NOMO-1 treated with dmso at 0.1 percent for 144 hours (cell line): ENCODE results near the gene MICU1.
"Not testable (repeated sequence)": the region's sequence is repeated elsewhere in the genome, so short reads cannot be mapped to it uniquely, and the experiment has no call there.

Experiments used
- DNase-seq: peaks from one replicate; lab custom pipeline; 2025; ENCODE audit not compliant: unreplicated experiment; lab: John Stamatoyannopoulos, UW

MICU1 gene

GRCh38 chr10:72459301-72459700, 166.6 kb downstream of the MICU1 start:
- DNase-seq = no peak

DNA sequence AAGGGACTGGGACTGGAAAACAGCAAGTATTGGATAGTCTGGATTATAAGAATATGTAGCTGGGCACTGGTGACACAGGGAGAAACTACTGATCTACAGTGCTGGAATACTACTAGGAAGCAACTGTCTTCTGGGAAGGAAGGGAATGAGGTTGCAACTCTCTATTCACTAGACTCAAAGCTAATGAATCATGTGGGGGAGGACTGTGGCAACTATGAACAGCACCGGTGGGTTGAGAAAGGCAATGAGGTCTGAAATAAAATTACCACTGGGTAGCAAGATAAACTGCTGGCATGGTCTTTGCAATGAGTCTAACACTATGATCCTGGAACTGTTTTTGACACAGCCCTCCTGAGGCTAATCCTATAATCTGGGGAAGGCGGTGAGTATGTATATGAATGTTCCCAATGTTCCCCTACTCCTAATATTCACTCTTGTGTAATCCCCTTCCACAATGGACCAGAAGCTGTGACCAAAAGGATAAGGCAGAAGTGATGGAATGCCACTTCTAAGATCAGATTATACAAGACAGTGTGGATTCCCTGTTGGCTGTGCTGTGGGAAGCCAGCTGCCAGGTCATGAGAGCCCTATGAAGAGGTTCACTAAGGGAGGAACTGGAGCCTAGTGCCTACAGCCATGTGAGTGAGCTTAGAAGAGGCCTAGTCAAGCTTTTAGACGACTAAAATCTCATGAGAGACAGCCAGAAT, 169.8 kb downstream of the MICU1 start:
- peak; percentile 8 for DNase-seq

DNA sequence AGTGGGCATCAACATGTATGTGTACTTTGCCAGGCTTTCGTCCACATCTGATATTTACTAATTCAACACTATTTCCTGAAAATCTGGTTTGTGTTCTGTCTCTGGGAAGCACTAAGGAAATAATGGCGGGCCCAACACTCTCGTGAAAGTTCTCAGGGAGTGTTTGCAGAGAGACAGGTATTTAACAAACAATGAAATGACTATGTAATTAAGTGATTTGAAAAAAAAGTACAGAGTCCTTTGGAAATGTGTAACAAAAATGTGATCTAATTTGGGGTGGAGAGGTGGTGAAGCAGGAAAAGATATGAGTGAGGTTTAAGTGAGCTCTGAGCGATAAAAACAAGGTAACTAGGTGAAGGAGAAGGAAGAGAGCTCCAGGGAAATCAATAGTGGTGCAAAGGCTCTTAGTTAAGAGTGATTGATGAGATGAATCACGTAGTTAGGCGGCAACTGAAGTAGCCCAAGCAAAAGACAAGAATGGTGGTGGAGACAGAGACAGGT, 175.9 kb downstream of the MICU1 start:
- no peak for DNase-seq

GRCh38 chr10:72445851-72446250, 180.0 kb downstream of the MICU1 start:
- DNase-seq = no peak

DNA sequence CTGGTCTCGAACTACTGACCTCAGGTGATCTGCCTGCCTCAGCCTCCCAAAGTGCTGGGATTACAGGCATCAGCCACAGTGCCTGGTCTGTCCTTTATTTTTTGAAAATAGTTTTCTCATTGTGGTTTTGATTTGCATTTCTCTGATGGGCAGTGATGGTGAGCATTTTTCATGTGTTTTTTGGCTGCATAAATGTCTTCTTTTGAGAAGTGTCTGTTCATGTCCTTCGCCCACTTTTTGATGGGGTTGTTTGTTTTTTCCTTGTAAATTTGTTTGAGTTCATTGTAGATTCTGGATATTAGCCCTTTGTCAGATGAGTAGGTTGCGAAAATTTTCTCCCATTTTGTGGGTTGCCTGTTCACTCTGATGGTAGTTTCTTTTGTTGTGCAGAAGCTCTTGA, 182.9 kb downstream of the MICU1 start:
- DNase-seq = not testable (repeated sequence)

- DNase-seq = no peak
Measured at GRCh38 chr10:72435570-72435969, 190.3 kb downstream of the MICU1 start.

DNA sequence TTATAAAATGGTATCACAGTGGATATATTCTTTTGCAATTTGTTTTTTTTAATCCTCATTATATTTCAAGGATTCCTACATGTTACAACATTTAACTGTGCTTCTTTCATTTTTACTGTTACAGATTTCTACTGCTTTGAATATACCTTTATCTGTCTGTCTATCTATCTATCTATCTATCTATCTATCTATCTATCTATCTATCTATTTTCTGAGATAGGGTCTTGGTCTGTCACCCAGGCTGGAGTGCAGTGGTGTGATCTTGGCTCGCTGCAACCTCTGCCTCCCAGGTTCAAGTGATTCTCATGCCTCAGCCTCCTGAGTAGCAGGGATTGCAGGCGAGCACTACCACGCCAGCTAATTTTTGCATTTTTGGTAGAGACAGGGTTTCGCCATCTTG, 194.9 kb downstream of the MICU1 start:
- DNase-seq = not testable (repeated sequence)

- DNase-seq = no peak
Measured at GRCh38 chr10:72429931-72430330, 195.9 kb downstream of the MICU1 start.

DNA sequence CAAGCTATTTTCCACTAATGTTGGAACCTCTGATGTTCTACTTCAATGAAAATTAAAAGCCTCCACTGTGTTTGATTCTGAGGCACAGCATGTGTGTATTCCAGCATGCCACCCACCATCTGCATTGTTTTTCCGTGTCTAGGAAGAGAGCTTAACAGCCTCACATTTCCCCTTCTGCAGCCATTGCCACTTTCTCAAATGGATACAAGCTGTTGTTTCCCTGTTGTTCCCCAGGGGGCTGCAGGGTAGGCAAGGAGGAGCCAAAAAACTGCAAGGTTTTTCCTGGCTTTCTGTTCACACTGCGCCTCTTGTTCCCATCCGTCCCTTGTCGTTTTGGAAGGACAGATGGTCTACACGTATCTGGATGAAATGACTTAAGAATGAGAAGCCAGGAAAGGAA, 198.9 kb downstream of the MICU1 start:
- DNase-seq = no peak

GRCh38 chr10:72425133-72425532, 200.7 kb downstream of the MICU1 start:
- DNase-seq = no peak

DNA sequence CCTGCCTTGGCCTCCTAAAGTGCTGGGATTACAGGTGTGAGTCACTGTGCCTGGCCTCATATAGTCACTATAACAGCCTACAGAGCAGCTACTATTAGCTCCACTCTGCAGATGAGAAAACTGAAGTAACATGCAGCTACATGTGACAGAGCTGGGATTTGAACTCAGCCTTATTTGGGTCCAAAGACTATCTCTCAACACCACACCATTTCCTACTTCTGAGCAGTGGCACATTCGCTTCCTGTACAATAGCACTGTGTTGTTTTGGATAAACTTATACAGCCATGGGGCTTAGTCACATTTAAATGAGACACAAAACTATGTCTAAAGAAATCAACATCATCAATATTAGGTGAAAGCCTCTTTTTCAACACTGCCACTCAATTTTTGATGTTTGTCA, 201.3 kb downstream of the MICU1 start:
- DNase-seq = no peak

GRCh38 chr10:72423426-72423825, 202.5 kb downstream of the MICU1 start:
- DNase-seq = no peak

DNA sequence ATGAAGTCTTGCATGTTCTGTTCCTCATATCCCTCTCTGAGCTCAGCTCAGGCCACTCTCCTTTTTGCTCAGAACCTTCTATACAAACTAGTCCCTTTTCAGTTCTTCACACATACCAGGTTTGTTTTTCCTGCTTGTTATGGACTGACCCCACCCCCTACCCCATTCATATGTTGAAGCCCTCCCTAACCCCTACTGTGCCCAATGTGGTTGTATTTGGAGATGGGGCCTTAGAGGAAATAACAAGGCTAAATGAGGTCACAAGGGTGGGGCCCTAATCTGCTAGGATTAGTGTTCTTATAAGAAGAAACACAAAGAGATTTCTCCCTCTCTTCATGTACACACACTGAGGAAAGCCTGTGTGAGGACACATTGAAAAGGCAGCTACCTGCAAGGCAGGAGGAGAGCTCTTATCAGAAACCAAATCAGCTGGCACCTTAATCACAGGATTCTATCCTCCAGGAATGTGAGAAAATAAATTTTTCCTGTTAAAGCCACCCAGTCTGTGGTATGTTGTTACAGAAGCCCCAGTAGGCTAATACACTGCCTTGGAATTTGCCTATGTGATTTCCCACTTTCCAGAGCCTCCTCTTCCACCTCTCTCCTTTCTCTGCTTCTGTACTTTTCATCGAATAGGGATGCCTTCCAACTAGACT, 203.9 kb downstream of the MICU1 start:
- DNase-seq = no peak

DNA sequence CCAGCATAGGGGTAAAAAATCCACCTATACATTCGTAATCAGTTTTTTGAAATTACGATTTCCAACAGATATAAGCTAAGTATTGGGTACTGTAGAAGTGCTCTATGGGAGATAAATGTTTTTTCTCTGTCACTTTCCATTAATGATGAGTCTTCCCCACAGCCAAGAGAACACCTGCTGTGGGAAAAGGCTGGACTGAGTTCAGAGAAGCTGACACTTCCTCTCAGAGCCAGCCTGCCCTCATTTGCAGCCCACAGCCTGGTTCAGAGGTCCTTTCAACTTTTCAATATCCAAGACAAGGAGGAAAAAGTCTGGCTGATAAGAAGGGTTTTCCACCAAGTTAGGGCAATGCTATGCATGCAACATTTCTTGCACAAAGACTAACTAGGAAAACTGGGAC, 206.6 kb downstream of the MICU1 start:
- no peak for DNase-seq

- no peak for DNase-seq
Measured at GRCh38 chr10:72418679-72419078, 207.2 kb downstream of the MICU1 start.

DNA sequence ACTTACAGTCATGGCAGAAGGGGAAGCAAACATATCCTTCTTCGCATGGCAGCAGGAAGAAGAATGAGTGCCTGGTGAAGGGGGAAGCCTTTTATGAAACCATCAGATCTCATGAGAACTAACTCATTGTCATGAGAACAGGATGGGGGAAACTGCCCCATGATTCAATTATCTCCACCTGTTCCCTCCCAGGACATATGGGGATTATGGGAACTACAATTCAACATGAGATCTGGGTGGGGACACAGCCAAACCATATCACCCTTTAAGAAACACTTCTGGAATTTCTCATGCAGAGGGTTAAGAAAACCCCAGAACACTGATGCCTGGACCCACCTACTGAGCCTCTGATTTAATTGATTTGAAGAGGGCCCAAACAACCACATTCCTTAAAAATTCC, 207.9 kb downstream of the MICU1 start:
- no peak for DNase-seq

DNA sequence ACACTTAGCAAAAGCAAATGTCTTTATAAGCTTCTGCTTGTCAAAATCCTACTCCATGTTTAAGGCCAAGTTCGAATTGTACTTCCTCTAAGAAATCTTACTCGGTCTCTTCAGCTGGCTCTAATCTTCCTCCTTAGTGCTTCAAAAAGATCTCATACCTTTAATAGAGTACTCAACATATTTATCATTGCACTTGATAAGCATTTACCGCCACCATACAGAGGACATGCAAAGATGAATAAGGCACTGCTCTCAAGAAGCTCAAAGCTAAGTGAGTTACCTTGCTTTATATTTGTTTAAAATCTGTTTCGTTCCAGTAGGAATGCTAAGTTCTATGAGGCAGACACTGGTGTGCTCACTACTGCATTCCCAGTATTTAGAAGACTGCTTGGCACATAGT, 209.2 kb downstream of the MICU1 start:
- DNase-seq = no peak

DNA sequence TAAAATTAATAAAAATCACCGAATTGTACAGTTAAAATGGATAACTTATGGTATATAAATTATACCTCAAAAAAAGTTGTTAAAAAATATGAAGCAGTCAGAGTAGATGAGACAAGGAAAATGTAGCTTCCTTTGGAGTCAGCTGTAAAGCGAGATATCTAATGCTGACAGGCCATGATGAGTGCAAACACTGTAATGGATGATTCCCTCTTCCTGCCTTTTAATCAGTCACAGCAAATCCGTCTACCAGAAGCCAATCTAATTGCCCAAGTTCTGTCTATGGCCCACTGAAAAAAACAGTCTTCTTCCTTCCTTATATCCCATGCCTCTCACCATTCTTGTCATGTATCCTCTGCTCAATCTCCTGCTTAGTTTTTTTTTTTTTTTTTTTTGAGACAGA, 211.2 kb downstream of the MICU1 start:
- DNase-seq = no peak

DNA sequence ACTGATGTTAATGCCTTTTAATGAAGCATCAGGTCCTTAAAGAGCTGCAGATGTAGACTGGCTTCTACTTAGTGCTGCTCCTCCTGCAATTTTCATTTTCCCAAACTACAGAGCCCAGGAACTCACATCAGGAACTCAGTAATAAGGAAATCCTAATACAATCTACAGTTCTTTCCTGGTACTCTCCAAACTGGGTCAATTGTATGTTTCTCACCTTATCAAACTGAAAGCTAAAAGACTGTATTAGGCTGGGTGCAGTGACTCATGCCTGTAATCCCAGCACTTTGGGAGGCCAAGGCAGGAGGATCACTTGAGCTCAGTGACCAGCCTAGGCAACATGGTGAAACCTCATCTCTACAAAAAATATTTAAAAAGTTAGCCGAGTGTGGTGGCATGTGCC, 216.7 kb downstream of the MICU1 start:
- no peak for DNase-seq

- no peak for DNase-seq
Measured at GRCh38 chr10:72407927-72408600, 217.8 kb downstream of the MICU1 start.

GRCh38 chr10:72407471-72407870, 218.4 kb downstream of the MICU1 start:
- DNase-seq = no peak

- not testable (repeated sequence) for DNase-seq
Measured at GRCh38 chr10:72395581-72395980, 230.3 kb downstream of the MICU1 start.
